Activated naive CD4-positive, alpha-beta T cell treated with anti-CD3 and anti-CD28 coated beads, Interleukin-2, amount 50 U/mL, for 24 hours (primary cell): ENCODE results near the gene YBX1.
A peak's percentile ranks its signal among the peaks of the same experiment; 100 is the strongest.
"Not testable (repeated sequence)": the region's sequence is repeated elsewhere in the genome, so short reads cannot be mapped to it uniquely, and the experiment has no call there.

Source experiments
- H3K27ac Mint-ChIP-seq: one replicate; pipeline ENCODE4 v1.8.0; 2021; ENCODE audit warnings: mild to moderate bottlenecking, mixed read lengths
- H3K27me3 Mint-ChIP-seq: one replicate; pipeline ENCODE4 v1.8.0; 2021; ENCODE audit warnings: mixed read lengths
- H3K36me3 Mint-ChIP-seq: one replicate; pipeline ENCODE4 v1.8.0; 2021; ENCODE audit warnings: mixed read lengths
- H3K4me1 Mint-ChIP-seq: one replicate; pipeline ENCODE4 v1.8.0; 2021; ENCODE audit warnings: mixed read lengths
- H3K4me3 Mint-ChIP-seq: one replicate; pipeline ENCODE4 v1.8.0; 2021; ENCODE audit warnings: mild to moderate bottlenecking, mixed read lengths
- H3K9me3 Mint-ChIP-seq: one replicate; pipeline ENCODE4 v1.8.0; 2021; ENCODE audit warnings: mixed read lengths

YBX1 gene

GRCh38 chr1:42680921-42681683, 1.1 kb upstream of the YBX1 start:
- Mint-ChIP-seq H3K27ac (peak overlapping the region; percentile 99), H3K4me3 (peak overlapping the region; percentile 97), H3K9me3 (no peaks in the 10 kb centered on the region), H3K27me3 (no peaks in the 10 kb centered on the region), H3K36me3 (peaks cover 29% of the 10 kb centered on the region), H3K4me1 (peaks cover 45% of the 10 kb centered on the region)

GRCh38 chr1:42682484-42682738, 193 bp downstream of the YBX1 start:
- peaks cover 56% of the 10 kb centered on the region for H3K4me1 Mint-ChIP-seq
- H3K9me3 Mint-ChIP-seq, H3K27me3 Mint-ChIP-seq: not testable (repeated sequence)
- H3K4me3 Mint-ChIP-seq: peak overlapping the region; percentile 97
- peak overlapping the region; percentile 99 for H3K27ac Mint-ChIP-seq
- H3K36me3 Mint-ChIP-seq: peaks cover 28% of the 10 kb centered on the region

DNA sequence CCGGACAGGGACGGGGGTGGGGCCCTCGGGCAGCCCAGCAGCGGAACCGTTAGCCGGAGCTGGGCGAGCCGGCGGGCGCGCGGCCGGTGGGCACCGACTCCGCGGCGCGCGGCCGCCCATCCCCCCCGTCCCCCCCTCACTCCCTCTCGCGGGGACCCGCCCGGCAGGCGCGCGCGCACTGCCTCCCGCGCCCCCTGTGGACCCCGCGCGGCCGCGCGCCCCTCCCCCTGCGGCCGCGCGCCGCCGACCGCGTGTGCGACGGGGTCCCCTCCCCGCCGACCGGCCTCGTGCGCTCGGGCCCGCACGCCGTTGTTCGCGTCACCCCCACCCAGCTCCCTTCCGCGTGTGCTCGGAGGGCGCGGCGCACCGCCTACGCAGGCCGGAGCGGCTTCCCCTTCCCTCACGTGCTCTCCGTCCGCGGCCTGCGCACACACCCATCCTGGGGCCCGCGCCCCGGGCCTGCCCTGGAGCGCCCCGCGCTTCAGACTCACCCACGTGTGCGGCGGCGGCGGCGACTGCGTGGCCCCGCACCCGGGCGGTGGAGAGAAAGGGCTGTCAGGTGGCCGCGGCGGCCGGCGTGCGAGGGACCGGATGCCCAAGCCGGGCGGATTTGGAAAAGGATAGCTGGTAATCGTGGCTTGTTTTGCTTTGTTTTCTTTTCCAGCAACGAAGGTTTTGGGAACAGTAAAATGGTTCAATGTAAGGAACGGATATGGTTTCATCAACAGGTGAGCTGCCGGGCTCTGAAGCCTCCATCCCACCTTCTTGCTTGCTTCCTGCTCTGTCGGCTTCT, 717 bp downstream of the YBX1 start:
- H3K27me3 Mint-ChIP-seq: no peaks in the 10 kb centered on the region
- H3K4me3 Mint-ChIP-seq: peak overlapping the region; percentile 100
- H3K4me1 Mint-ChIP-seq: peaks cover 61% of the 10 kb centered on the region
- H3K9me3 Mint-ChIP-seq: no peaks in the 10 kb centered on the region
- peak overlapping the region; percentile 99 for H3K27ac Mint-ChIP-seq
- peaks cover 33% of the 10 kb centered on the region for H3K36me3 Mint-ChIP-seq

DNA sequence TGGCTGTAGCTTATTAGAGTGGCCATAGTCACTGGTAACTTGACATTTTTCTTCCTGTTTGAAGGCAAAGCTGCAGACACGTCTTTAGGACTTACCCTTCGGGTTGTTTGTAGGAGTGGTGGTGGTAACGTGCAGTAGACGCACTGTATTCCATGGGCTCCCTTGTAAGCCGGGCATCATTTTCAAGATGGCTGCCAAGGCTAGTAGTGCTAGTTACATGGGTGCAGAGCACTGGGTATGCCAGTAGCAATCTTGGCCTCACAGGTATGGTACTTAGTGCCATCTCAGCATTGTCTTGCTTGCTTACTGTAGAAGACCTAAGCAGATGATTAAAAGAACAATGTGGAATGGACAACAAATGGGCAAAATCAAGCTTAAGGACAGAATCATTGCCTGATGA, 1.9 kb downstream of the YBX1 start:
- peaks cover 70% of the 10 kb centered on the region for H3K4me1 Mint-ChIP-seq
- no peaks in the 10 kb centered on the region for H3K27me3 Mint-ChIP-seq
- no peaks in the 10 kb centered on the region for H3K9me3 Mint-ChIP-seq
- H3K27ac Mint-ChIP-seq: peak overlapping the region; percentile 99
- peak overlapping the region; percentile 100 for H3K4me3 Mint-ChIP-seq
- H3K36me3 Mint-ChIP-seq: peaks cover 32% of the 10 kb centered on the region

GRCh38 chr1:42686418-42686817, 4.2 kb downstream of the YBX1 start:
- Mint-ChIP-seq H3K36me3 (peaks cover 34% of the 10 kb centered on the region), H3K9me3 (no peaks in the 10 kb centered on the region), H3K4me3 (peak overlapping the region; percentile 100), H3K27me3 (no peaks in the 10 kb centered on the region), H3K4me1 (peaks cover 76% of the 10 kb centered on the region), H3K27ac (no peak overlapping the region)

GRCh38 chr1:42689912-42690311, 7.7 kb downstream of the YBX1 start:
- H3K27me3 Mint-ChIP-seq: no peaks in the 10 kb centered on the region
- H3K27ac Mint-ChIP-seq: no peak overlapping the region
- peak overlapping the region; percentile 72 for H3K4me3 Mint-ChIP-seq
- no peaks in the 10 kb centered on the region for H3K9me3 Mint-ChIP-seq
- peaks cover 19% of the 10 kb centered on the region for H3K36me3 Mint-ChIP-seq
- H3K4me1 Mint-ChIP-seq: peaks cover 96% of the 10 kb centered on the region

- Mint-ChIP-seq H3K9me3 (no peaks in the 10 kb centered on the region), H3K27me3 (no peaks in the 10 kb centered on the region), H3K4me3 (peak overlapping the region; percentile 44), H3K27ac (no peak overlapping the region), H3K4me1 (peaks cover 96% of the 10 kb centered on the region), H3K36me3 (peaks cover 19% of the 10 kb centered on the region)
These were observed 8.4 kb downstream of the YBX1 start for GRCh38 chr1:42690477-42691156.

DNA sequence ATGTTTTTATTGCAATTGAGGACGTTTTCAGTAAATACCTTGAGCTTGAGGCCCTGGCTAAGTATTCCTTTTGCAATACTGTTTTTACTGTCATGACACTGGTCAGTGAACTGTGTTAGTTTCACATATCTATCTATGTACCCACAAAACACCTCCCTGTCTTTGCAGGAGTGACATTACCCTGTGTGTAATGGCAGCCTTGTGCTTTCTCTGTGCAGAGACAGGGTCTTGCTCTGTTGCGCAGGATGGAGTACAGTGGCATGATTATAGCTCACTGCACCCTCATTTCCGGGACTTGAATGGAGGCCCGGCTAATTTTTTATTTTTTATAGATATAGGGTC, 8.9 kb downstream of the YBX1 start:
- Mint-ChIP-seq H3K9me3 (no peaks in the 10 kb centered on the region), H3K27ac (no peak overlapping the region), H3K4me1 (peaks cover 96% of the 10 kb centered on the region), H3K27me3 (no peaks in the 10 kb centered on the region), H3K36me3 (peaks cover 24% of the 10 kb centered on the region), H3K4me3 (peak overlapping the region; percentile 70)

GRCh38 chr1:42692461-42692860, 10.2 kb downstream of the YBX1 start:
- Mint-ChIP-seq H3K4me1 (peaks cover 86% of the 10 kb centered on the region), H3K27ac (peak overlapping the region; percentile 3), H3K4me3 (peak overlapping the region; percentile 19), H3K36me3 (peaks cover 24% of the 10 kb centered on the region), H3K9me3 (no peaks in the 10 kb centered on the region), H3K27me3 (no peaks in the 10 kb centered on the region)

GRCh38 chr1:42692911-42693310, 10.7 kb downstream of the YBX1 start:
- Mint-ChIP-seq H3K27ac (peak overlapping the region; percentile 3), H3K9me3 (no peaks in the 10 kb centered on the region), H3K4me1 (peaks cover 81% of the 10 kb centered on the region), H3K27me3 (no peaks in the 10 kb centered on the region), H3K4me3 (peak overlapping the region; percentile 19), H3K36me3 (peaks cover 20% of the 10 kb centered on the region)

GRCh38 chr1:42698081-42698813, 16.0 kb downstream of the YBX1 start:
- H3K4me3 Mint-ChIP-seq: no peak overlapping the region
- H3K27me3 Mint-ChIP-seq: no peaks in the 10 kb centered on the region
- H3K4me1 Mint-ChIP-seq: peaks cover 43% of the 10 kb centered on the region
- no peaks in the 10 kb centered on the region for H3K9me3 Mint-ChIP-seq
- peaks cover 42% of the 10 kb centered on the region for H3K36me3 Mint-ChIP-seq
- H3K27ac Mint-ChIP-seq: peak overlapping the region; percentile 81

DNA sequence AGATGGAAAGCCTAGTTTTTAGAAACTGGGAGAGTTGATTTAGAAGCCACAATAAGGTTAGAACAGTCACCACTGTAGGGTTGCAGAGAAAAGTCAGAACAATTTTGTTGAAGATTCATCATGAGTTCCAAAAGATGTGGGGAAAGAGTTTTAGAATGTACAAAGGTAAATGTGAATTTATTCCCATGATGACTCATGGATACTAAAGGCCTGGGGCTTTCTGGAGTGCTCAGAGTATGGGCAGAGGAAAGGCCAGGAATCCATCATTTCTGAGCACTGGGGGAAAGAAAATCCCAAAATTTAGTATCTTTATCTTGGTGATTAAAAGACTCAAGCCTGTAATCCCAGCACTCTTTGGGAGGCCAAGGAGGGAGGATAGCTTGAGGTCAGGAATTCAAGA, 17.8 kb downstream of the YBX1 start:
- Mint-ChIP-seq H3K27me3 (no peaks in the 10 kb centered on the region), H3K27ac (peak overlapping the region; percentile 82), H3K4me3 (no peak overlapping the region), H3K4me1 (peaks cover 28% of the 10 kb centered on the region), H3K9me3 (no peaks in the 10 kb centered on the region), H3K36me3 (peaks cover 50% of the 10 kb centered on the region)

- Mint-ChIP-seq H3K27me3 (no peaks in the 10 kb centered on the region), H3K4me1 (peaks cover 15% of the 10 kb centered on the region), H3K27ac (peak overlapping the region; percentile 47), H3K4me3 (no peak overlapping the region), H3K9me3 (no peaks in the 10 kb centered on the region), H3K36me3 (peaks cover 51% of the 10 kb centered on the region)
These were observed 21.8 kb downstream of the YBX1 start for GRCh38 chr1:42703888-42704464.

DNA sequence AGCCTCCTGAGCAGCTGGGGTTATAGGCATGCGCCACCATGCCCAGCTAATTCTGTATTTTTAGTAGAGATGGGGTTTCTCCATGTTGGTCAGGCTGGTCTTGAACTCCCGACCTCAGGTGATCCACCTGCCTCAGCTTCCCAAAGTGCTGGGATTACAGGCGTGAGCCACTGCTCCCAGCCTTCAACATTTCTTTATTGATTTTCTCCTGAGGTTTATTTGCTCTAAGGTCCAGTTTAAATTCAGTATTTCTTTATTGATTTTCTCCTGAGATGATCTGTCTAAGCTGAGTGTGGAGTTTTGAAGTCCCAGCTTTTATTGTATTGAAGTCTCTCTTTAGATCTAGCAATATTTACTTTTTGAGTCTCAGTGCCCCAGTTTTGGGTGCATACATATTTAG, 30.6 kb downstream of the YBX1 start:
- not testable (repeated sequence) for H3K27ac Mint-ChIP-seq, H3K4me3 Mint-ChIP-seq, H3K27me3 Mint-ChIP-seq
- Mint-ChIP-seq H3K36me3 (peaks cover 60% of the 10 kb centered on the region), H3K9me3 (peaks cover 24% of the 10 kb centered on the region), H3K4me1 (peaks cover 20% of the 10 kb centered on the region)

DNA sequence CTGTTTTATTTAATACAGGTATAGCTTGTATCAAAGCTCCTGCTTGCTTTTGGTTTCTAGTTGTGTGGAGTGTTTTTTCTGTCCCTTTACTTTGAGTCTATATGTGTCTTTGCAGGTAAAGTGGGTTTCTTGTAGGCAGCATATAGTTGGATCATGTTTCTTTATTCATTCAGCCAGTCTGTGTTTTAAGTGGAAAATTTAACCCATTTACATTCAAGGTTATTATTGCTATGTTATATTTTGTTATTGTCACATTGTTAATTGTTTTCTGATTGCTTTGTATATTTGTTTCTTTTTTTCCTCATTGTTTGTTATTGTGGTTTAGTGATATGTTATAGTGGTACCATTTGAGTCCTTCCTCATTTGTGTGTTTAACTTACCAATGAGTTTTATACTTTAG, 31.1 kb downstream of the YBX1 start:
- no peak overlapping the region for H3K4me3 Mint-ChIP-seq
- peaks cover 20% of the 10 kb centered on the region for H3K4me1 Mint-ChIP-seq
- H3K27ac Mint-ChIP-seq: no peak overlapping the region
- peaks cover 24% of the 10 kb centered on the region for H3K9me3 Mint-ChIP-seq
- no peaks in the 10 kb centered on the region for H3K27me3 Mint-ChIP-seq
- H3K36me3 Mint-ChIP-seq: peaks cover 59% of the 10 kb centered on the region
